ENCODE data around the gene CCT3. TPM values are rescaled to one million over a fixed set of nuclear protein-coding genes. Genes with fewer than 3 reads are reported as not detected.

The CCT3 gene
- total and polyA plus RNA-seq, 10 of the 15 experiments (the other 5 are each of a cell fraction or from before 2014, with no cell fraction given), result 319 to 585 (median 427) TPM

DNA sequence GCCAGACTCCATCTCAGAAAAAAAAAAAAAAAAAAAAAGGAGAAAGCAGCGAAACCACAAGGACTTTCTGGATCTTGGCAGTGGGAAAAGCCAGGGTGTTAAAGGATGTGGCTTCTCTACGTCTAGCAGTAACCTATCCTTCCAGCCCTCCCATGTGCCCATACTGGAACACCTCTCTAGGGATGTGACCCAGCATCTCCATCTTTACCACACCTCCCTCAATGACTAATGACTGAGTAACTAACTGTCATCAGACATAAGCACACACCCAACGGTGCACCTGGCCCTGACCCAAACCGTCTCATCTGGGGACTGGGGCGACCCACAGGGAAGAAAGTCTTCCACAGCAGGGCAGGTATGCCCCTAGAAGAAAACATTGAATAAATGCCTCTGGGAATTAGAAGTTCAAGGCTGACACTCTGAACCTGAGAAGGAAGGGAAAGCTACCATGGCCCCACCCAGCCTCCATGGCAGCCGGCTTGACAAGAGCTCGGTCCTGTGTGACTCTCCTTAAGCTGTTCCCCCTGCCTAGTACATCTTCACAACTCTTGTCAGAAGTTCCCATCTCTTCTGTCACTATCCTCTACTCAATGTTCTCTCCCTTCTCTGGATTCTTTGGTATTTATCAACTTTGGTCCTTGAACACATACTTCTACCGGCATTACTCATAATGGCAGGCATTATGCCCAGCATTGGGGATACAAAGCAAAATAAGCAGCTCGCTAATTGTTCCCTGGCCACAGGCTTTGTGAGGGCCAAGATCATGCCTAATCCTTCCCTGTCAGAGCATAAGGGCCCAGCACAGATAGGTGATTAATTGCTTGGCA is 75.4 kb downstream of the CCT3 start:
- RAD21 ChIA-PET (ENCODE audit: unreplicated experiment), result no interaction called here
- in situ Hi-C loops (cut with MboI) (no loop called here), intact Hi-C loops (cut with micrococcal nuclease; ENCODE audit: unreplicated experiment) (no loop called here)
- BruUV-seq (replicated peaks), result no TSS peak
- peaks cover 55 to 60% of the 10 kb centered on the region in 2 experiments for H3K36me3 ChIP-seq (ENCODE audit: control insufficient read depth in 2 of 2, insufficient read depth in 2 of 2, low read length in 1 of 2)
- H3K4me1 ChIP-seq (ENCODE audit: control insufficient read depth, insufficient read depth, low read length), result no peaks in the 10 kb centered on the region
- no peaks in the 10 kb centered on the region for H3K27me3 ChIP-seq (replicated peaks in 1 of 2; ENCODE audit: control insufficient read depth in 2 of 2, insufficient read depth in 2 of 2, low read length in 1 of 2)
- no peaks in the 10 kb centered on the region for H4K20me1 ChIP-seq (ENCODE audit: control insufficient read depth, insufficient read depth)
- no peak for FAIRE-seq
- H3K9me3 ChIP-seq (replicated peaks; ENCODE audit: control insufficient read depth, insufficient read depth, low read length), result no peaks in the 10 kb centered on the region
- H3K79me2 ChIP-seq (ENCODE audit: control insufficient read depth, insufficient read depth, low read length), result no peaks in the 10 kb centered on the region
- WGBS (ENCODE audit: insufficient coverage, insufficient replicate concordance, low lambda C conversion rate, missing lambda C conversion rate), result 93% methylated on average over 8 of the region's 9 CpGs
- no peak overlapping the region for H3K9ac ChIP-seq (ENCODE audit: control insufficient read depth, insufficient read depth, low read length)
- POLR2A ChIA-PET, result interaction anchor here (0.6 to 0.9 kb wide), 3 partner anchors 18 to 494 kb away, joined by 3 to 5 read pairs (median 3); no protein-coding TSS in a partner anchor
- H3K4me2 ChIP-seq (ENCODE audit: control insufficient read depth, insufficient read depth), result no peak overlapping the region
- H3K4me3 ChIP-seq, result no peak overlapping the region
- no peak overlapping the region for H3K27ac ChIP-seq (ENCODE audit: control insufficient read depth, insufficient read depth)
- SMC1A ChIA-PET (ENCODE audit: uncharacterized antibody, unreplicated experiment), result no interaction called here
- CTCF ChIA-PET, result no interaction called here
- H2AFZ ChIP-seq (ENCODE audit: control insufficient read depth, low read depth, low read length), result no peak overlapping the region
- DNase-seq (ENCODE audit: low read depth, low spot score), result no peak
- TF ChIP-seq, protein P1, sequence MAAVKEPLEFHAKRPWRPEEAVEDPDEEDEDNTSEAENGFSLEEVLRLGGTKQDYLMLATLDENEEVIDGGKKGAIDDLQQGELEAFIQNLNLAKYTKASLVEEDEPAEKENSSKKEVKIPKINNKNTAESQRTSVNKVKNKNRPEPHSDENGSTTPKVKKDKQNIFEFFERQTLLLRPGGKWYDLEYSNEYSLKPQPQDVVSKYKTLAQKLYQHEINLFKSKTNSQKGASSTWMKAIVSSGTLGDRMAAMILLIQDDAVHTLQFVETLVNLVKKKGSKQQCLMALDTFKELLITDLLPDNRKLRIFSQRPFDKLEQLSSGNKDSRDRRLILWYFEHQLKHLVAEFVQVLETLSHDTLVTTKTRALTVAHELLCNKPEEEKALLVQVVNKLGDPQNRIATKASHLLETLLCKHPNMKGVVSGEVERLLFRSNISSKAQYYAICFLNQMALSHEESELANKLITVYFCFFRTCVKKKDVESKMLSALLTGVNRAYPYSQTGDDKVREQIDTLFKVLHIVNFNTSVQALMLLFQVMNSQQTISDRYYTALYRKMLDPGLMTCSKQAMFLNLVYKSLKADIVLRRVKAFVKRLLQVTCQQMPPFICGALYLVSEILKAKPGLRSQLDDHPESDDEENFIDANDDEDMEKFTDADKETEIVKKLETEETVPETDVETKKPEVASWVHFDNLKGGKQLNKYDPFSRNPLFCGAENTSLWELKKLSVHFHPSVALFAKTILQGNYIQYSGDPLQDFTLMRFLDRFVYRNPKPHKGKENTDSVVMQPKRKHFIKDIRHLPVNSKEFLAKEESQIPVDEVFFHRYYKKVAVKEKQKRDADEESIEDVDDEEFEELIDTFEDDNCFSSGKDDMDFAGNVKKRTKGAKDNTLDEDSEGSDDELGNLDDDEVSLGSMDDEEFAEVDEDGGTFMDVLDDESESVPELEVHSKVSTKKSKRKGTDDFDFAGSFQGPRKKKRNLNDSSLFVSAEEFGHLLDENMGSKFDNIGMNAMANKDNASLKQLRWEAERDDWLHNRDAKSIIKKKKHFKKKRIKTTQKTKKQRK (IDR thresholded peaks at IDR 0.05; ENCODE audit: low read depth, low read length), result no peak
- TF ChIP-seq, protein P2, sequence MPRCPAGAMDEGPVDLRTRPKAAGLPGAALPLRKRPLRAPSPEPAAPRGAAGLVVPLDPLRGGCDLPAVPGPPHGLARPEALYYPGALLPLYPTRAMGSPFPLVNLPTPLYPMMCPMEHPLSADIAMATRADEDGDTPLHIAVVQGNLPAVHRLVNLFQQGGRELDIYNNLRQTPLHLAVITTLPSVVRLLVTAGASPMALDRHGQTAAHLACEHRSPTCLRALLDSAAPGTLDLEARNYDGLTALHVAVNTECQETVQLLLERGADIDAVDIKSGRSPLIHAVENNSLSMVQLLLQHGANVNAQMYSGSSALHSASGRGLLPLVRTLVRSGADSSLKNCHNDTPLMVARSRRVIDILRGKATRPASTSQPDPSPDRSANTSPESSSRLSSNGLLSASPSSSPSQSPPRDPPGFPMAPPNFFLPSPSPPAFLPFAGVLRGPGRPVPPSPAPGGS (IDR thresholded peaks at IDR 0.05; ENCODE audit: borderline replicate concordance, insufficient read depth, low read depth, low read length, poor library complexity, severe bottlenecking), result peak; percentile 91
- TF ChIP-seq, protein P3, sequence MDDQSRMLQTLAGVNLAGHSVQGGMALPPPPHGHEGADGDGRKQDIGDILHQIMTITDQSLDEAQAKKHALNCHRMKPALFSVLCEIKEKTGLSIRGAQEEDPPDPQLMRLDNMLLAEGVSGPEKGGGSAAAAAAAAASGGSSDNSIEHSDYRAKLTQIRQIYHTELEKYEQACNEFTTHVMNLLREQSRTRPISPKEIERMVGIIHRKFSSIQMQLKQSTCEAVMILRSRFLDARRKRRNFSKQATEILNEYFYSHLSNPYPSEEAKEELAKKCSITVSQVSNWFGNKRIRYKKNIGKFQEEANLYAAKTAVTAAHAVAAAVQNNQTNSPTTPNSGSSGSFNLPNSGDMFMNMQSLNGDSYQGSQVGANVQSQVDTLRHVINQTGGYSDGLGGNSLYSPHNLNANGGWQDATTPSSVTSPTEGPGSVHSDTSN (IDR thresholded peaks at IDR 0.05; ENCODE audit: insufficient replicate concordance, low read depth, low read length), result peak; percentile 47
- no peak for TF ChIP-seq BRCA1 (IDR thresholded peaks at IDR 0.05; ENCODE audit: low read depth, low read length)
- ATAC-seq, result no peak

All from GM12878 (cell line).